Right cardiac atrium (tissue), 5 donors: ENCODE results near the gene EHD2. TPM values are rescaled to one million over a fixed set of nuclear protein-coding genes. Genes with fewer than 3 reads are reported as not detected.
A peak's percentile ranks its signal among the peaks of the same experiment; 100 is the strongest.
"Not testable (repeated sequence)": the region's sequence is repeated elsewhere in the genome, so short reads cannot be mapped to it uniquely, and the experiment has no call there.

Experiments used
- ATAC-seq, 2 donors: fragments of 200-7000 bp; cut with Tn5 transposase; one replicate each; pipeline versions ENCODE4 v1.8.0 to v1.9.1; 2020; ENCODE audit warnings: moderate library complexity in 2 of 2, mild to moderate bottlenecking in 1 of 2
- DNase-seq, 3 donors: peaks; one replicate each; pipeline ENCODE4 v3.0.0-alpha.2; 2020
- H3K27ac ChIP-seq: one replicate; pipeline ENCODE4 v1.5.1; 2013; ENCODE audit warnings: mild to moderate bottlenecking, low read length, control low read depth, moderate library complexity
- H3K27me3 ChIP-seq: one replicate; pipeline ENCODE4 v1.6.1; 2013; ENCODE audit not compliant: control insufficient read depth, insufficient read depth
- H3K4me1 ChIP-seq: one replicate; pipeline ENCODE4 v1.6.1; 2013; ENCODE audit warnings: low read length; ENCODE audit not compliant: control insufficient read depth, insufficient read depth
- H3K4me3 ChIP-seq: one replicate; pipeline ENCODE4 v1.5.1; 2013; ENCODE audit warnings: low read length, control low read depth
- H3K9me3 ChIP-seq: one replicate; pipeline ENCODE4 v1.6.1; 2013; ENCODE audit warnings: low read length; ENCODE audit not compliant: control insufficient read depth
- WGBS: extraction: QIAGEN DNeasy Blood & Tissue Kit; methylation state at CpG from one replicate; pipeline ENCODE4 v1.1.7; 2013; 5-methylcytosine and 5-hydroxymethylcytosine counted together
- intact Hi-C, 4 donors: fragments of 100-400 bp; cut with DNase I; formaldehyde crosslinking; loops; one replicate each; pipeline versions ENCODE4 v1.11.0 to v1.14.0; 2022 to 2023
- polyA plus RNA-seq: library from polyadenylated mRNA; stranded (reverse); fragments of 200-250 nt; gene quantifications from one replicate; pipeline ENCODE4 v1.2.3, GENCODE V29; 2013
- total RNA-seq, 4 donors: library from RNA; stranded (reverse); fragmentation: NEBNext Ultra II Directional; extraction: Animal tissue kit (Norgen Biotek cat#: 25700); gene quantifications; one replicate each; pipeline ENCODE4 v1.2.1, GENCODE V29; 2021
- donor health status: healthy with polysubstance abuse.
- donor health status: DM: no; HTN: yes; CAD: no.
- donor health status: DM: no; HTN: no; CAD: no.
- donor health status: DM: no; HTN: yes; CAD: no; lungs with severe emphysema.
- donor health status: DM: yes; HTN: yes; CAD: no.

The EHD2 gene
- total and polyA plus RNA-seq, 5 donors: 32.8 to 61.9 (median 38.7) TPM

DNA sequence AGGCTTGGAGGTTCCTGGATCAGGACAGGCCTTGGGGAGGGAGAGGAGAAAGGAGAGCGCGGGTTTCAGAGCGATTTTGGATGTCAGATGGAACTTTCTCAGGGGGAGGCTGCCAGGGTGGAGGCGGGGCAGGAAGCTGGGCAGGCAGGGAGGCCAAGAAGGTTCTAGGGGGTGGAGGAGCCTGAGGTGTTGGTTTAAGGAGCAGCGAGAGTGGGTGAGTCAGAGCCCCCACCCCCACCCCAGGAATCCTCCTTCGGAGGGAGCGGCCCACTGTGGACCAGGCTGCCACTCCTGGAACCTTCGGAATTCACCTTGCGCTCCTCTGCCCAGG is 16.2 kb downstream of the EHD2 start:
- intact Hi-C loops: no loop called here

DNA sequence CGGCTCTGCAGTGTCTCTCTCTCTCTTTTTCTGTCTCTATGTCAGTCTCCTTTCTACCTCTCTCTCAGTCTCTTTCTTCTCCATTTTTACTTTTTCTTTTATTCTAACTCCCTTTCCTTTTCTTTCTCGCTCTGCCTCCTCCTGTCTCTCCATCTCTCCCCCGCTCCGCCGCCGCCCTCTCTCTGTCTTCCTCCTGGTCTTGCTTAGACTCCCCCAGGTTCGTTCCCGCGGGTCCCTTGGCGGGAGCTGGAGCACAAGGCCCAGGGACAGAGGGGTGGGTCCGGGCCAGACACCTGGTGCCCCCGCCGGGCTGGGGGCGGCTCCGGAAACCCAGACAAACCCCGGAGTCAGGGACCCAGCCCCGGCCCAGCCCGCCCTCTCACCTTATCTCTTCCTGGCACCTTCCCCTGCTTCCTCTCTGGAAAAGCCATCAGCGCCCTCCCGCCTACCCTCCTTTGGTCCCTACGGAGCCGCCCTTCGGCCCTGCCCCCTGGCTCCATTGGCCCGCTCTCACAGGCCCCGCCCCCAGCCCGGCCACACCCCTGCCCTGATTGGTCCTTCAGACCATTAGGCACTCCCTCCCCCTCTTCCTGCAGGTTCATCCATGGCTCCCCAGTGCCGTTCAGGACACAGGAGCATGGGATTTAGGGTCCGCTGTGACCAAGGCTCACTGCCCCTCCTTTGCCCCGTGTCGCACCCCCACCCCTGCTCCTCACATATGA is 16.7 kb downstream of the EHD2 start:
- peak overlapping the region; percentile 51 for H3K27ac ChIP-seq
- H3K27me3 ChIP-seq: no peaks in the 10 kb centered on the region
- peak; percentile 86 to 93 (median 89) for DNase-seq
- no peak overlapping the region for H3K4me3 ChIP-seq
- intact Hi-C loops: no loop called here
- H3K4me1 ChIP-seq: no peaks in the 10 kb centered on the region
- H3K9me3 ChIP-seq: no peaks in the 10 kb centered on the region
- ATAC-seq: peak; percentile 89 to 95
- 24% methylated on average over 30 of the region's 30 CpGs for WGBS

More for the DNA sequence above, 16.2 kb downstream of the EHD2 start:
- WGBS: 14% methylated on average over 9 of the region's 9 CpGs
- H3K27me3 ChIP-seq: no peaks in the 10 kb centered on the region
- peak overlapping the region; percentile 51 for H3K27ac ChIP-seq
- H3K9me3 ChIP-seq: no peaks in the 10 kb centered on the region
- DNase-seq (peak; percentile 78 to 85 (median 85)), ATAC-seq (peak; percentile 87 to 92)
- no peak overlapping the region for H3K4me3 ChIP-seq
- no peaks in the 10 kb centered on the region for H3K4me1 ChIP-seq

DNA sequence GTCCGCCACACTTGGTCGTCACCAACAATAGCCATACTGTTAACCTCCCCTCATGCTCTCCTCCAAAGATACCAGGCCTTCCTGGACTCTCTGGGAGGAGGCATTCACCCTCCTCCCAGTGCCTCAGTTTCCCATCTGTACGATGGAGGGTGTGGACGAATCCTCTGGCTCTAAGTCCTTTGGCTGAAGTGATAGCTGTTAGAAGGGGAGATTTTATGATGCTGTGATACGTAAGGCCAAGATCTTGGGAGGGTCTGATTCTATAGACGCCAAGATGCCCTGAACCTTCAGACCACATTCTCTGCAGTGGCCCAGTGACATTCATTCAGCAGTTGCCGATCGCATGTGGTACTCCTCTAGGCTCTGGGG is 17.3 kb downstream of the EHD2 start:
- DNase-seq: no peak
- 79% methylated on average over 8 of the region's 8 CpGs for WGBS
- Histone ChIP-seq H3K4me1 (no peaks in the 10 kb centered on the region), H3K4me3 (no peak overlapping the region), H3K27ac (peak overlapping the region; percentile 10), H3K27me3 (no peaks in the 10 kb centered on the region), H3K9me3 (no peaks in the 10 kb centered on the region)
- intact Hi-C loops: no loop called here
- ATAC-seq: no peak

GRCh38 chr19:47730910-47731309 is 17.7 kb downstream of the EHD2 start:
- Histone ChIP-seq H3K4me1 (no peaks in the 10 kb centered on the region), H3K9me3 (no peaks in the 10 kb centered on the region), H3K27ac (no peak overlapping the region), H3K4me3 (no peak overlapping the region), H3K27me3 (no peaks in the 10 kb centered on the region)
- ATAC-seq (no peak), DNase-seq (no peak)
- WGBS: 91% methylated on average over 8 of the region's 8 CpGs
- intact Hi-C loops: no loop called here

DNA sequence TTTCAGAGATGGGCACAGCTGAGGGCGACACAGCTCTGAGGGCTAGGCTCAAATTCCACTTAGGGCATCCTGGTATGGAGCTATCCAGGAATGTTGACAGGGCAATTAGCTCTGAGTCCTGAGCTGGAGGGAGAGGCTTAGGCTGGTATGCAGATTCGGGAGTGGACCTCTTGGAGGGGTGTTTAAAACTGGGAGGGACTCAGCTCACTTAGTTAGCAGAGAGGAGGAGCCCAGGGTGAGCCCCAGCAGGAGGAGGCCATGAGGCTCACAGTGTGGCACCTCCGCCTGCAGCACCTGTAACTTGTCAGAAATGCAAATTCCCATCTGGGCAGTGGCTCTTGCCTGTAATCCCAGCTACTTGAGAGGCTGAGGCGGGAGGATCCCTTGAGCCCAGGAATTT is 21.9 kb downstream of the EHD2 start:
- DNase-seq: no peak
- H3K27ac ChIP-seq: no peak overlapping the region
- no peak overlapping the region for H3K4me3 ChIP-seq
- no peaks in the 10 kb centered on the region for H3K4me1 ChIP-seq
- intact Hi-C loops: no loop called here
- no peaks in the 10 kb centered on the region for H3K27me3 ChIP-seq
- 72% methylated on average over 4 of the region's 4 CpGs for WGBS
- ATAC-seq: no peak
- no peaks in the 10 kb centered on the region for H3K9me3 ChIP-seq

GRCh38 chr19:47740866-47741519 is 27.8 kb downstream of the EHD2 start:
- intact Hi-C loops: no loop called here
- Histone ChIP-seq H3K4me3 (no peak overlapping the region), H3K9me3 (no peaks in the 10 kb centered on the region), H3K27me3 (no peaks in the 10 kb centered on the region), H3K27ac (no peak overlapping the region), H3K4me1 (peaks cover 2% of the 10 kb centered on the region)
- WGBS: 90% methylated on average over 48 of the region's 48 CpGs
- no peak for ATAC-seq
- DNase-seq: no peak

DNA sequence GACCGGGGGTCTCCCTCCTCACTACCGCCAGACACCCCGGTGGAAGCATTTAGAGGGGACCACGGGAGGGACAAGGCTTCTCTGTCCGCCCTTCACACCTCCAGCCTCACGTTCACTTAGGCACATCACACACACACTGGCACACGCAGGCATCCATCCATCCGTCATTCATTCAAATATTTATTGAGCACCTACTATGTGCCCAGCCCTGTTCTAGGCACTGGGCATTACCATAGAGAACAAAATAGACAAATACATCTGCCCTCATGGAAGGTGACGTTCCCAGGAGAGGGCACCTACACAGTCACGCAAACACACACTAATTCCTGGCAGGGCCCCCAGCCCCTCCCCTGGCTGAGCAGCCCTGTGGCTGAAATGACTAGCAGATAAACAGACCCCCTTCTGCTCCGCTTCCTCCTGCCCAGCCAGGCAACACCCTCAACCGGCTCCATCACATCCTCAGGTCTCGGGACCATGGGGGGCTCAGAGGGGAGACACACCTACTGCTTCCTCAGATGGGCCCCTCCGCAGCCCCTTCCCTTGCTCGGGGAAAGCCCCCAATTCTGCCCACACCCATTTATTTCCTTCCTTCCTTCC is 28.4 kb downstream of the EHD2 start:
- Histone ChIP-seq H3K9me3 (no peaks in the 10 kb centered on the region), H3K27ac (no peak overlapping the region), H3K4me1 (peaks cover 2% of the 10 kb centered on the region), H3K27me3 (no peaks in the 10 kb centered on the region), H3K4me3 (no peak overlapping the region)
- DNase-seq (peak in 1 of 3 donors; percentile 65), ATAC-seq (no peak)
- intact Hi-C loops: loop anchor here in 2 of 4 donors (2.0 kb wide), 1 partner anchor 29 kb away; the partner anchor contains the start of gene EHD2 (in 2 of the 2)
- WGBS: 73% methylated on average over 15 of the region's 15 CpGs

GRCh38 chr19:47742634-47743033 is 29.4 kb downstream of the EHD2 start:
- Histone ChIP-seq H3K27ac (peak overlapping the region; percentile 80), H3K4me1 (peaks cover 2% of the 10 kb centered on the region), H3K27me3 (no peaks in the 10 kb centered on the region), H3K4me3 (no peak overlapping the region), H3K9me3 (no peaks in the 10 kb centered on the region)
- DNase-seq (no peak), ATAC-seq (peak in 1 of 2 donors; percentile 0)
- 21% methylated on average over 13 of the region's 13 CpGs for WGBS
- intact Hi-C loops: loop anchor here in 2 of 4 donors (2.0 kb wide), 1 partner anchor 30 kb away; the partner anchor contains the start of gene EHD2 (in 2 of the 2)

GRCh38 chr19:47745010-47745901 is 32.0 kb downstream of the EHD2 start, which contains the start of gene NOP53:
Gene NOP53 (plus strand): TSS chr19:47745546. CDS start chr19:47745560, 14 bp downstream.
- intact Hi-C loops: no loop called here
- H3K27me3 ChIP-seq: no peaks in the 10 kb centered on the region
- peaks cover 2% of the 10 kb centered on the region for H3K4me1 ChIP-seq
- peak within 1 kb of the TSS; percentile 97 for H3K27ac ChIP-seq
- ATAC-seq: peak; percentile 62 to 68
- 6% methylated on average over 53 of the region's 53 CpGs for whole genome bisulfite sequencing
- H3K9me3 ChIP-seq: no peaks in the 10 kb centered on the region
- DNase-seq: peak; percentile 96 to 99 (median 98)
- H3K4me3 ChIP-seq: peak within 1 kb of the TSS; percentile 75

DNA sequence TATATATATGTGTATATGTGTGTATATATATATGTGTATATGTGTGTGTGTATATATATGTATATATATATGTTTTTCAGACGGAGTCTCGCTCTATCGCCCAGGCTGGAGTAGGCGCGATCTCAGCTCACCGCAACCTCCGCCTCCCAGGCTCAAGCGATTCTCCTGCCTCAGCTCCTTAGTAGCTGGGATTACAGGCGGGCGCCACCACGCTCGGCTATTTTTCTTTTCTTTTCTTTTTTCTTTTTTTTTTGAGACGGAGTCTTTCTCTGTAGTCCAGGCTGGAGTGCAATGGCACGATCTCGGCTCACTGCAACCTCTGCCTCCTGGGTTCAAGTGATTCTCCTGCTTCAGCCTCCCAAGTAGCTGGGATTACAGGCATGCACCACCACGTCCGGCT is 32.9 kb downstream of the EHD2 start:
- intact Hi-C loops, H3K4me1 ChIP-seq, H3K27ac ChIP-seq, ATAC-seq, DNase-seq, H3K9me3 ChIP-seq, H3K27me3 ChIP-seq: not testable (repeated sequence)
- 67% methylated on average over 17 of the region's 17 CpGs for WGBS
- peak overlapping the region; percentile 75 for H3K4me3 ChIP-seq
